SU-DHL-6 (cell line): ENCODE data around the gene OTOGL.

ENCODE experiments used
- EZH2phosphoT487 ChIP-seq: fragments of 200-600 bp; sonication (generic), shearing (Covaris generic); conservative IDR thresholded peaks from 2 replicates; pipeline ENCODE4 v1.6.1; 2018; ENCODE audit warnings: mild to moderate bottlenecking, antibody characterized with exemption, low read length, moderate library complexity, mixed read lengths
- TF ChIP-seq, protein P1 (sequence below): fragments of 200-600 bp; sonication (generic); IDR thresholded peaks from one replicate; pipeline ENCODE4 v1.5.1; 2017; ENCODE audit warnings: antibody characterized with exemption, mild to moderate bottlenecking, low read length, moderate library complexity; ENCODE audit not compliant: insufficient read depth, poor library complexity, severe bottlenecking

DNA sequence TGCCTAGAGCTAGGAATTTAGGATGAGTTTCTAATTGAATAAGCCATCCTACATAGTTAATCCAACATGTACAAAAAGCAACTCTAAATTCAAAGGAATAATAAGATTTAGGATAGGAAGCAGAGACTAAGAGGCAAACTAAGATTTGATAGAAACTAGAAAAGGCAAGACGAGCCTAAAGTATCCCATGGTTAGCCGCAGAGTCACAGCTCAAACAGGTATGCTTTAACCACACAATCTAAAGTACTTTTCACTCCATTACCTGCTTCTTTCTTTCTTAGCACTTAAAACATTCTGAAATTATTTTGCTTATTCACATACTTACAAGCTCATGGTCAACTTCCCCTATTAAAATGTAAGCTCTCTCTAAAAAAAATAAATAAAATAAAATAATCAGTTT is 51.8 kb downstream of the OTOGL start:
- TF ChIP-seq, protein P1, sequence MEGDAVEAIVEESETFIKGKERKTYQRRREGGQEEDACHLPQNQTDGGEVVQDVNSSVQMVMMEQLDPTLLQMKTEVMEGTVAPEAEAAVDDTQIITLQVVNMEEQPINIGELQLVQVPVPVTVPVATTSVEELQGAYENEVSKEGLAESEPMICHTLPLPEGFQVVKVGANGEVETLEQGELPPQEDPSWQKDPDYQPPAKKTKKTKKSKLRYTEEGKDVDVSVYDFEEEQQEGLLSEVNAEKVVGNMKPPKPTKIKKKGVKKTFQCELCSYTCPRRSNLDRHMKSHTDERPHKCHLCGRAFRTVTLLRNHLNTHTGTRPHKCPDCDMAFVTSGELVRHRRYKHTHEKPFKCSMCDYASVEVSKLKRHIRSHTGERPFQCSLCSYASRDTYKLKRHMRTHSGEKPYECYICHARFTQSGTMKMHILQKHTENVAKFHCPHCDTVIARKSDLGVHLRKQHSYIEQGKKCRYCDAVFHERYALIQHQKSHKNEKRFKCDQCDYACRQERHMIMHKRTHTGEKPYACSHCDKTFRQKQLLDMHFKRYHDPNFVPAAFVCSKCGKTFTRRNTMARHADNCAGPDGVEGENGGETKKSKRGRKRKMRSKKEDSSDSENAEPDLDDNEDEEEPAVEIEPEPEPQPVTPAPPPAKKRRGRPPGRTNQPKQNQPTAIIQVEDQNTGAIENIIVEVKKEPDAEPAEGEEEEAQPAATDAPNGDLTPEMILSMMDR, result no peak
- no peak for TF ChIP-seq EZH2phosphoT487
